Trophoblast cell (in vitro differentiated cells and primary cell): ENCODE data around the gene UQCC5.

Experiments used
- DNase-seq, 2 donors: peaks; one replicate each; pipeline ENCODE4 v3.0.0-alpha.2; 2016
- H2AFZ ChIP-seq: 2 replicates; pipeline ENCODE4 v1.6.1; 2013; ENCODE audit warnings: low read length, moderate library complexity, mild to moderate bottlenecking; ENCODE audit not compliant: insufficient read depth, poor library complexity
- H2AK5ac ChIP-seq: 2 replicates; pipeline ENCODE4 v1.6.1; 2013; ENCODE audit warnings: mild to moderate bottlenecking, low read length
- H2BK120ac ChIP-seq: 2 replicates; pipeline ENCODE4 v1.6.1; 2013; ENCODE audit warnings: low read length, mild to moderate bottlenecking, moderate library complexity; ENCODE audit not compliant: insufficient read depth, poor library complexity
- H2BK12ac ChIP-seq: 2 replicates; pipeline ENCODE4 v1.6.1; 2013; ENCODE audit warnings: mild to moderate bottlenecking, low read length, moderate library complexity
- H2BK5ac ChIP-seq: 2 replicates; pipeline ENCODE4 v1.6.1; 2013; ENCODE audit warnings: low read length, low read depth, moderate library complexity, mild to moderate bottlenecking; ENCODE audit not compliant: poor library complexity
- H3K14ac ChIP-seq: 2 replicates; pipeline ENCODE4 v1.6.1; 2013; ENCODE audit warnings: mild to moderate bottlenecking, low read length
- H3K18ac ChIP-seq: 2 replicates; pipeline ENCODE4 v1.6.1; 2013; ENCODE audit warnings: mild to moderate bottlenecking, low read length
- H3K23ac ChIP-seq: 2 replicates; pipeline ENCODE4 v1.6.1; 2013; ENCODE audit warnings: low read length
- H3K27ac ChIP-seq: 2 replicates; pipeline ENCODE4 v1.5.1; 2013; ENCODE audit warnings: low read depth, mild to moderate bottlenecking, inconsistent platforms, low read length, moderate library complexity
- H3K27me3 ChIP-seq: 2 replicates; pipeline ENCODE4 v1.6.1; 2013; ENCODE audit warnings: inconsistent platforms, mild to moderate bottlenecking, low read length, moderate library complexity; ENCODE audit not compliant: insufficient read depth
- H3K36me3 ChIP-seq, 2 experiments: 1 replicate in 1 of 2; 2 replicates in 1 of 2; pipeline ENCODE4 v1.6.1; 2013; ENCODE audit warnings: low read length in 2 of 2, mild to moderate bottlenecking in 2 of 2, moderate library complexity in 1 of 2; ENCODE audit not compliant: insufficient read depth in 2 of 2, control insufficient read depth in 1 of 2
- H3K4ac ChIP-seq: 2 replicates; pipeline ENCODE4 v1.6.1; 2013; ENCODE audit warnings: low read depth, mild to moderate bottlenecking, low read length, moderate library complexity
- H3K4me1 ChIP-seq, 2 experiments: 1 replicate in 1 of 2; 2 replicates in 1 of 2; pipeline ENCODE4 v1.6.1; 2013; ENCODE audit warnings: low read length in 2 of 2, mild to moderate bottlenecking in 2 of 2, moderate library complexity in 1 of 2; ENCODE audit not compliant: insufficient read depth in 2 of 2, control insufficient read depth in 1 of 2
- H3K4me2 ChIP-seq: 2 replicates; pipeline ENCODE4 v1.6.1; 2013; ENCODE audit warnings: inconsistent platforms, mild to moderate bottlenecking, low read length, moderate library complexity
- H3K4me3 ChIP-seq: 2 replicates; pipeline ENCODE4 v1.5.1; 2013; ENCODE audit warnings: mild to moderate bottlenecking, low read depth, low read length, inconsistent platforms
- H3K79me1 ChIP-seq: one replicate; pipeline ENCODE4 v1.6.1; 2013; ENCODE audit warnings: low read length
- H3K79me2 ChIP-seq: 2 replicates; pipeline ENCODE4 v1.6.1; 2013; ENCODE audit warnings: low read length, mild to moderate bottlenecking; ENCODE audit not compliant: control insufficient read depth, insufficient read depth, poor library complexity
- H3K9ac ChIP-seq: 2 replicates; pipeline ENCODE4 v1.6.1; 2013; ENCODE audit warnings: mild to moderate bottlenecking, low read length
- H3K9me3 ChIP-seq: 2 replicates; pipeline ENCODE4 v1.6.1; 2013; ENCODE audit warnings: low read depth, mild to moderate bottlenecking, control low read depth, inconsistent platforms, low read length; ENCODE audit not compliant: insufficient read depth
- H4K12ac ChIP-seq: 2 replicates; pipeline ENCODE4 v1.6.1; 2013; ENCODE audit warnings: low read depth, mild to moderate bottlenecking, low read length, moderate library complexity
- H4K8ac ChIP-seq: 2 replicates; pipeline ENCODE4 v1.6.1; 2013; ENCODE audit warnings: low read depth, mild to moderate bottlenecking, low read length, moderate library complexity
- H4K91ac ChIP-seq: one replicate; pipeline ENCODE4 v1.6.1; 2013; ENCODE audit warnings: low read depth, mild to moderate bottlenecking, low read length, moderate library complexity
- WGBS: extraction: QIAGEN DNeasy Blood & Tissue Kit; methylation state at CpG from one replicate; pipeline ENCODE4 v1.1.7; 2013; ENCODE audit warnings: missing lambda C conversion rate; ENCODE audit not compliant: insufficient read length, insufficient coverage; ENCODE audit errors: extremely low coverage; 5-methylcytosine and 5-hydroxymethylcytosine counted together

UQCC5 gene

GRCh38 chr3:52534281-52535183 is 1.9 kb upstream of the UQCC5 start:
- Histone ChIP-seq H3K23ac (no peak overlapping the region), H3K14ac (peak overlapping the region; percentile 26), H3K27me3 (no peaks in the 10 kb centered on the region), H3K4me2 (peak overlapping the region; percentile 52), H3K4me3 (peak overlapping the region; percentile 46), H3K27ac (peak overlapping the region; percentile 10), H3K79me1 (peaks cover 26% of the 10 kb centered on the region), H3K36me3 (peaks cover 11 to 12% of the 10 kb centered on the region in 2 experiments), H4K91ac (peak overlapping the region; percentile 64), H2BK5ac (peak overlapping the region; percentile 14), H3K79me2 (peaks cover 39% of the 10 kb centered on the region), H2BK12ac (peak overlapping the region; percentile 12), H4K12ac (peak overlapping the region; percentile 81), H3K4ac (peak overlapping the region; percentile 82), H2AK5ac (peak overlapping the region; percentile 47), H3K9me3 (peaks cover 2% of the 10 kb centered on the region), H2BK120ac (peak overlapping the region; percentile 12), H3K9ac (peak overlapping the region; percentile 25), H3K18ac (peak overlapping the region; percentile 21), H4K8ac (peak overlapping the region; percentile 92), H3K4me1 (peaks cover 45 to 50% of the 10 kb centered on the region in 2 experiments), H2AFZ (peak overlapping the region; percentile 70)
- DNase-seq, result peak; percentile 22 to 63
- no CpG with 5 or more reads among the region's 57 CpGs for WGBS

DNA sequence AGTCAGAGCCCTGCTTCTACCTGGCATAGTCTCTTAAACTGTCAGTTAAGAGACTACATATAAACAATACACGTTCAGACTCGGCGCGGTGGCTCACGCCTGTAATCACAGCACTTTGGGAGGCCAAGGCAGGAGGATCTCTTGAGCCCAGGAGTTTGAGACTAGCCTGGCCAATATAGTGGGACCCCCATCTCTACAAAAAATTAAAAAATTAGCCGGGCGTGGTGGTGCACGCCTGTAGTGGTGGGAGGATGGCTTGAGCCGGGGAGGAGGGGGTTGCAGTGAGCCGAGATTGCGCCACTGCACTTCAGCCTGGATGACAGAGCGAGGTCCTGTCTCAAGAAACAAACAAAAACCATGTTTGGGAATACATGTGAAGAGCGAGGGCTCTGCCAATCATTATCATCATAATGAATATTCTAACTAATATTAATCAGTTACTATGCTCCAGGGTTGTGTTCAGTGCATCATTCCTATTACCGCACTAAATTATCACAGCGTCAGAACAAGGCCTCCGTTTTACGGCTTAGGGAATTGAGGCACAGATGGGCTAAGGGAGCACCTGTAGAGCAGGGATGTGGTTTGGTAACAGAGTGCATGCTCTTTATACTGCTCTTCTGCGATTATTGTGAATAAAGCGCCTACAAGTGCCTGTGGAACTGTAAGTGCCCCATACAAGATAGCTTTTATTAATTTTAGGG is 844 bp upstream of the UQCC5 start:
- Histone ChIP-seq H2AK5ac (no peak overlapping the region), H2BK5ac (no peak overlapping the region), H3K4ac (no peak overlapping the region), H4K12ac (no peak overlapping the region), H4K8ac (no peak overlapping the region), H3K4me3 (no peak overlapping the region), H2BK12ac (no peak overlapping the region), H3K9me3 (peaks cover 2% of the 10 kb centered on the region), H3K27ac (no peak overlapping the region), H3K79me2 (peaks cover 39% of the 10 kb centered on the region), H3K23ac (no peak overlapping the region), H3K18ac (no peak overlapping the region), H3K79me1 (peaks cover 26% of the 10 kb centered on the region), H3K14ac (no peak overlapping the region), H2AFZ (no peak overlapping the region), H3K27me3 (no peaks in the 10 kb centered on the region), H3K9ac (no peak overlapping the region), H2BK120ac (no peak overlapping the region), H3K36me3 (peaks cover 6 to 12% of the 10 kb centered on the region in 2 experiments), H4K91ac (no peak overlapping the region), H3K4me2 (no peak overlapping the region), H3K4me1 (peaks cover 41 to 43% of the 10 kb centered on the region in 2 experiments)
- no peak for DNase-seq
- no CpG with 5 or more reads among the region's 19 CpGs for WGBS

DNA sequence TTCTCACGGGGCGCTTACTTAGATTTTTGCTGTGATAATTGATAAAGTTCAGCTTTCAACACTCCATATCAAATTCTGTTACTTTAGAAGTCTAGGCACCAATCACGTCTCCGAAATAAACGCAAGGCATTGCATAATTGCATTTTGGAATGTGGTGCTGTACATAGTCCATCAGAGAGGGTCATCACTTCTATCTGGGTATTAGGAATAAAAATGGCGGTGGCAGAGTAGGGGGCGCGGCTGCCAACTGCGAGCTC is 365 bp upstream of the UQCC5 start:
- Histone ChIP-seq H2BK5ac (no peak overlapping the region), H3K79me2 (peaks cover 38% of the 10 kb centered on the region), H3K4me3 (no peak overlapping the region), H3K9ac (no peak overlapping the region), H4K91ac (no peak overlapping the region), H3K4ac (no peak overlapping the region), H2AFZ (no peak overlapping the region), H3K79me1 (peaks cover 25% of the 10 kb centered on the region), H3K36me3 (peaks cover 9 to 10% of the 10 kb centered on the region in 2 experiments), H3K4me2 (peak overlapping the region; percentile 58), H3K27ac (no peak overlapping the region), H3K18ac (no peak overlapping the region), H2AK5ac (no peak overlapping the region), H3K9me3 (peaks cover 2% of the 10 kb centered on the region), H2BK120ac (no peak overlapping the region), H3K23ac (no peak overlapping the region), H2BK12ac (no peak overlapping the region), H3K4me1 (peaks cover 36 to 38% of the 10 kb centered on the region in 2 experiments), H4K12ac (no peak overlapping the region), H4K8ac (no peak overlapping the region), H3K14ac (no peak overlapping the region), H3K27me3 (no peaks in the 10 kb centered on the region)
- no peak for DNase-seq
- no CpG with 5 or more reads among the region's 9 CpGs for WGBS

- H4K8ac ChIP-seq, result peak overlapping the region; percentile 71
- peak overlapping the region; percentile 47 for H3K27ac ChIP-seq
- H3K4me2 ChIP-seq, result peak overlapping the region; percentile 79
- no peak overlapping the region for H3K23ac ChIP-seq
- H3K4ac ChIP-seq, result peak overlapping the region; percentile 31
- no CpG with 5 or more reads among the region's 6 CpGs for WGBS
- peaks cover 2% of the 10 kb centered on the region for H3K9me3 ChIP-seq
- peak overlapping the region; percentile 86 for H3K9ac ChIP-seq
- H2BK5ac ChIP-seq, result peak overlapping the region; percentile 49
- peak overlapping the region; percentile 21 for H3K18ac ChIP-seq
- no peak overlapping the region for H2BK120ac ChIP-seq
- no peak overlapping the region for H2BK12ac ChIP-seq
- peaks cover 8 to 13% of the 10 kb centered on the region in 2 experiments for H3K36me3 ChIP-seq
- H4K91ac ChIP-seq, result peak overlapping the region; percentile 1
- no peak overlapping the region for H4K12ac ChIP-seq
- peaks cover 24 to 27% of the 10 kb centered on the region in 2 experiments for H3K4me1 ChIP-seq
- H3K14ac ChIP-seq, result peak overlapping the region; percentile 66
- DNase-seq, result no peak
- no peak overlapping the region for H2AK5ac ChIP-seq
- peaks cover 24% of the 10 kb centered on the region for H3K79me1 ChIP-seq
- H2AFZ ChIP-seq, result peak overlapping the region; percentile 8
- H3K4me3 ChIP-seq, result peak overlapping the region; percentile 83
- peaks cover 28% of the 10 kb centered on the region for H3K79me2 ChIP-seq
- no peaks in the 10 kb centered on the region for H3K27me3 ChIP-seq
These were observed 788 bp downstream of the UQCC5 start for GRCh38 chr3:52537165-52537620.
